ENCODE measurements around the gene LRRC23. TPM values are rescaled to one million over a fixed set of nuclear protein-coding genes. Genes with fewer than 3 reads are reported as not detected.

Gene LRRC23
- total RNA-seq, 1 experiment from 2014 or later: 5.1 TPM

DNA sequence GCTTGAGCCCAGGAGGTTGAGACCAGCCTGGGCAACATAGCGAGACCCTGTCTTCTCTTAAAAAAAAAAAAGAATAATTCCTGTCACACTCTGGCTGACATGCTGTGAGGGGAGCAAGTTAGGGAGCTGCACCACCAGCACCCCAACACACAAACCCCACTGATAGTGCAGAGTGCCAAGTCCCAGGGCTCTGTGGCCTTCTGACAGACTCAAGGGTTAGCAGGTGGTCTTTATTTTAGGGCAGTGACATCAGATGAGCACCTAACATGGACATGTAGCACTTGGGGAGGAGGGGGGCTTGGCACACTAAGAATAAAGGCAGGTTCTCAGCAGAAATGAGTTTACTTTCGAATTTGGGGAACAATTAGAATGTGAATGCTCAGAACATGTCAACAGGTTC lies 45.8 kb upstream of the LRRC23 start:
- no peak for TF ChIP-seq EZH2 (IDR thresholded peaks at IDR 0.05; ENCODE audit: low read length, unreplicated experiment)
- TF ChIP-seq EZH2phosphoT487 (IDR thresholded peaks at IDR 0.05; ENCODE audit: borderline replicate concordance, low read length): no peak
- TF ChIP-seq, protein P1, sequence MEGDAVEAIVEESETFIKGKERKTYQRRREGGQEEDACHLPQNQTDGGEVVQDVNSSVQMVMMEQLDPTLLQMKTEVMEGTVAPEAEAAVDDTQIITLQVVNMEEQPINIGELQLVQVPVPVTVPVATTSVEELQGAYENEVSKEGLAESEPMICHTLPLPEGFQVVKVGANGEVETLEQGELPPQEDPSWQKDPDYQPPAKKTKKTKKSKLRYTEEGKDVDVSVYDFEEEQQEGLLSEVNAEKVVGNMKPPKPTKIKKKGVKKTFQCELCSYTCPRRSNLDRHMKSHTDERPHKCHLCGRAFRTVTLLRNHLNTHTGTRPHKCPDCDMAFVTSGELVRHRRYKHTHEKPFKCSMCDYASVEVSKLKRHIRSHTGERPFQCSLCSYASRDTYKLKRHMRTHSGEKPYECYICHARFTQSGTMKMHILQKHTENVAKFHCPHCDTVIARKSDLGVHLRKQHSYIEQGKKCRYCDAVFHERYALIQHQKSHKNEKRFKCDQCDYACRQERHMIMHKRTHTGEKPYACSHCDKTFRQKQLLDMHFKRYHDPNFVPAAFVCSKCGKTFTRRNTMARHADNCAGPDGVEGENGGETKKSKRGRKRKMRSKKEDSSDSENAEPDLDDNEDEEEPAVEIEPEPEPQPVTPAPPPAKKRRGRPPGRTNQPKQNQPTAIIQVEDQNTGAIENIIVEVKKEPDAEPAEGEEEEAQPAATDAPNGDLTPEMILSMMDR (conservative IDR thresholded peaks at IDR 0.05; ENCODE audit: low read depth, low read length): no peak
- H3K4me2 ChIP-seq (ENCODE audit: low read length): no peak overlapping the region
- peaks cover 4% of the 10 kb centered on the region for H3K4me1 ChIP-seq (ENCODE audit: insufficient read depth, low read length)
- H3K27me3 ChIP-seq (ENCODE audit: low read length): no peaks in the 10 kb centered on the region
- peaks cover 20% of the 10 kb centered on the region for H3K79me2 ChIP-seq (ENCODE audit: low read length)
- DNase-seq (no peak), ATAC-seq (no peak)
- no peak overlapping the region for H2AFZ ChIP-seq (ENCODE audit: low read length)
- no peaks in the 10 kb centered on the region for H4K20me1 ChIP-seq (ENCODE audit: low read length)
- intact Hi-C loops (cut with micrococcal nuclease): no loop called here
- H3K9me2 ChIP-seq (replicated peaks; ENCODE audit: low read length): no peaks in the 10 kb centered on the region
- no peak overlapping the region for H3K4me3 ChIP-seq (ENCODE audit: low read length)
- H3K27ac ChIP-seq (ENCODE audit: low read length): no peak overlapping the region
- H3F3A ChIP-seq (ENCODE audit: low read length, unreplicated experiment): no peaks in the 10 kb centered on the region
- peaks cover 38% of the 10 kb centered on the region for H3K36me3 ChIP-seq (ENCODE audit: low read depth, low read length)
- BruUV-seq (replicated peaks): no TSS peak
- POLR2A ChIA-PET (ENCODE audit: unreplicated experiment): interaction anchor here (0.6 kb wide), 2 partner anchors 8 to 46 kb away, joined by 3 to 4 read pairs; partner anchors contain the start of gene LRRC23
- H3K9ac ChIP-seq (ENCODE audit: low read length): no peak overlapping the region
- CTCF ChIA-PET: no interaction called here
- H3K9me3 ChIP-seq (ENCODE audit: low read length): no peaks in the 10 kb centered on the region

- Histone ChIP-seq H3K4me2 (ENCODE audit: low read length) (no peak overlapping the region), H3K9me3 (ENCODE audit: low read length) (no peaks in the 10 kb centered on the region), H3K27ac (ENCODE audit: low read length) (no peak overlapping the region), H4K20me1 (ENCODE audit: low read length) (no peaks in the 10 kb centered on the region), H2AFZ (ENCODE audit: low read length) (no peak overlapping the region), H3K36me3 (ENCODE audit: low read depth, low read length) (peaks cover 34% of the 10 kb centered on the region), H3K27me3 (ENCODE audit: low read length) (no peaks in the 10 kb centered on the region), H3K79me2 (ENCODE audit: low read length) (peaks cover 6% of the 10 kb centered on the region), H3K4me3 (ENCODE audit: low read length) (no peak overlapping the region), H3K9me2 (replicated peaks; ENCODE audit: low read length) (no peaks in the 10 kb centered on the region), H3K9ac (ENCODE audit: low read length) (no peak overlapping the region), H3F3A (ENCODE audit: low read length, unreplicated experiment) (no peaks in the 10 kb centered on the region), H3K4me1 (ENCODE audit: insufficient read depth, low read length) (no peaks in the 10 kb centered on the region)
- intact Hi-C loops (cut with micrococcal nuclease): no loop called here
- DNase-seq: no peak
- BruUV-seq (replicated peaks): no TSS peak
- ChIA-PET CTCF (no interaction called here), POLR2A (ENCODE audit: unreplicated experiment) (no interaction called here)
- no peak for ATAC-seq
- TF ChIP-seq, protein P1 (conservative IDR thresholded peaks at IDR 0.05; ENCODE audit: low read depth, low read length): no peak
- TF ChIP-seq EZH2phosphoT487 (IDR thresholded peaks at IDR 0.05; ENCODE audit: borderline replicate concordance, low read length): no peak
- no peak for TF ChIP-seq EZH2 (IDR thresholded peaks at IDR 0.05; ENCODE audit: low read length, unreplicated experiment)
These were observed 44.5 kb upstream of the LRRC23 start for GRCh38 chr12:6860116-6860515.

GRCh38 chr12:6860942-6861341 lies 43.7 kb upstream of the LRRC23 start:
- Histone ChIP-seq H3K4me1 (ENCODE audit: insufficient read depth, low read length) (no peaks in the 10 kb centered on the region), H3K9me2 (replicated peaks; ENCODE audit: low read length) (no peaks in the 10 kb centered on the region), H3K9me3 (ENCODE audit: low read length) (no peaks in the 10 kb centered on the region), H3K4me3 (ENCODE audit: low read length) (no peak overlapping the region), H4K20me1 (ENCODE audit: low read length) (no peaks in the 10 kb centered on the region), H2AFZ (ENCODE audit: low read length) (no peak overlapping the region), H3K9ac (ENCODE audit: low read length) (no peak overlapping the region), H3K27ac (ENCODE audit: low read length) (no peak overlapping the region), H3F3A (ENCODE audit: low read length, unreplicated experiment) (no peaks in the 10 kb centered on the region), H3K36me3 (ENCODE audit: low read depth, low read length) (peaks cover 30% of the 10 kb centered on the region), H3K4me2 (ENCODE audit: low read length) (no peak overlapping the region), H3K79me2 (ENCODE audit: low read length) (no peaks in the 10 kb centered on the region), H3K27me3 (ENCODE audit: low read length) (no peaks in the 10 kb centered on the region)
- TF ChIP-seq, protein P1 (conservative IDR thresholded peaks at IDR 0.05; ENCODE audit: low read depth, low read length): no peak
- TF ChIP-seq EZH2phosphoT487 (IDR thresholded peaks at IDR 0.05; ENCODE audit: borderline replicate concordance, low read length) (no peak), EZH2 (IDR thresholded peaks at IDR 0.05; ENCODE audit: low read length, unreplicated experiment) (no peak)
- ATAC-seq (no peak), DNase-seq (no peak)
- POLR2A ChIA-PET (ENCODE audit: unreplicated experiment): no interaction called here
- no TSS peak for BruUV-seq (replicated peaks)
- CTCF ChIA-PET: no interaction called here
- intact Hi-C loops (cut with micrococcal nuclease): no loop called here

All from PC-3 (cell line).